Measurements from ENCODE around the gene KLK15.
"Not testable (repeated sequence)": the region's sequence is repeated elsewhere in the genome, so short reads cannot be mapped to it uniquely, and the experiment has no call there.

The KLK15 gene

DNA sequence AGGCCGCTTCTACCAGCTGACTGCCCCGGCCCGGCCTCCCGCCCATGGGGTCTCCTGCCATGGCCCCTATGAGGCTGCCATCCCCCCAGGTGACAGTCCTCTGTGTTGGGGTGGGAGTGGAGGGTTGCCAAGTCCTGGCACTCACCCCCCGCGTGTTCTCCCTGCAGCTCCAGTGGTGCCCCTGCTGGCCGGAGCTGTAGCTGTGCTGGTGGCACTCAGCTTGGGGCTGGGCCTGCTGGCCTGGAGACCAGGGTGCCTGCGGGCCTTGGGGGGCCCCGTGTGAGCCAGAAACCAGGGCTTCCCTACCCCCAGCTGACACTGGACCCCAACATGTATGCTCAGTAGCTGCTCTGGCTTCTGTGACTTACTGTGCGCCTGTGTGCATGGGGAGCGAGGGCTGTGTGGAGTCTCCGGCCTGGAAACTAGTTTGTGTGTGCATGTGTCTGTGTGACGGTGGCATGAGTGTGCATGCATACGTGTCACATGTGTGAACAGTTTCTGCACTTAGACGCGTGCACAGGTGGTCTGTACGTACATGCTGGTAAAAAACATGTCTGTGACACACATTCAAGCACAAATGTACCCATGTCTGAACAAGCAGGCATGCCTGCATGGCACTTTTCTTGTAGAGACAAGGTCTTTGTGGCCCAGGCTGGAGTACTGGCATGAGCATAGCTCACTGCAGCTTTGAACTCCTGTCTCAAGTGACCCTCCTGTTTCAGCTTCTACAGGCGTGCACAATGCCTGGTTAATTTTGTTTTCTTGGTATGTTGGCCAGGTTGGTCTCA is 38.3 kb downstream of the KLK15 start:
- DNase-seq: no peak

DNA sequence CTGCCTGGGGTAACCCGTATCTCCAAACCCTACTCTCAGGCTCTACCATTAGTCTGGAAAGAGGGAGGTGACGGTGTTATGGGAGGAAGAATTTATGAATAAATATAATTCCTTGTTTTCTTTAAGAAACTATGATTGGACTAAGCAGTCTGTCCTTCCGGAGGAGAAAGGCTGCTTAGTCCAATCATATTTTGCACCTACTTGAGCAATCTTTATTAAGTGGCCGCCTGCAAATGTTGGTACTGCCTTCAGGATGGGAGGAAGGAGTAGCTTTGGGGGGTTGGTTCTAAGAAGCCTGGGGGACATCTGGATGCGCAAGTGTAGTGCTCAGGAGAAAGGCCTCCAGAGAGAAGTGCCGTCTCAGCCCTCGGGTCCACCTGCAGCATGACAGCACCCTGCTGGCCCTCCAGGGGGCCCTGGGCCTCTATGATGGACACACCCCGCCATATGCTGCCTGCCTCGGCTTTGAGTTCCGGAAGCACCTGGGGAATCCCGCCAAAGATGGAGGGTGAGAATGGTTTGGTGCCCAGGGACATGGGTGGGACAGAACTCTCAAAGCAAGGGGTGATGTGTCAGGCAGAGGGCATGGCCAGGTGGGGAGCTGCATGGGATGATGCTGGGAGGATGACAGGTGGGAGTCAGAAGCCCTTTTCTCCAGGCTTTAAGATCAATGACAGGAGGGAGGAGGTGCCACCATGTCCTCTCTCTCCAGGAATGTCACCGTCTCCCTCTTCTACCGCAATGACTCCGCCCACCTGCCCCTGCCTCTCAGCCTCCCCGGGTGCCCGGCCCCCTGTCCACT is 39.1 kb downstream of the KLK15 start:
- no peak for DNase-seq

DNA sequence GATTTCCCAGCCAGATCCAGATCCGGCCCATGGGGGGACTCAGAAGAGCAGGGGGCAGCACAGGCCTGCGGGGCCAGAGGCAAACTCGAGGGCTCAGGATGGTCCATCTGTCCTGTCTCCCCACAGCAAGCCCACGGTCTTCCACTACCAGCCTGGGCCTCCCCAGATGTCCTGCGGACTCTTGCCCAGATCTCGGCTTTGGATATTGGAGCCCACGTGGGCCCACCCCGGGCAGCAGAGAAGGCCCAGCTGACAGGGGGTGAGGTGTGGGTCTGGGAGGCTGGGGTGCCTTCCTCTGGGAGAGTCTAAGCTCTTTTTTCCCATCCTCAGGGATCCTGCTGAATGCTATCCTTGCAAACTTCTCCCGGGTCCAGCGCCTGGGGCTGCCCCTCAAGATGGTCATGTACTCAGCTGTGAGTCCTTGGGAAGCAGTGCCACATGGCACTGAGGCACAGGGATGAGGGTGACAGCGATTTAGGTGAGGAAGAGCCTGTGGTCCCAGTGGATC is 39.8 kb downstream of the KLK15 start:
- DNase-seq: no peak

DNA sequence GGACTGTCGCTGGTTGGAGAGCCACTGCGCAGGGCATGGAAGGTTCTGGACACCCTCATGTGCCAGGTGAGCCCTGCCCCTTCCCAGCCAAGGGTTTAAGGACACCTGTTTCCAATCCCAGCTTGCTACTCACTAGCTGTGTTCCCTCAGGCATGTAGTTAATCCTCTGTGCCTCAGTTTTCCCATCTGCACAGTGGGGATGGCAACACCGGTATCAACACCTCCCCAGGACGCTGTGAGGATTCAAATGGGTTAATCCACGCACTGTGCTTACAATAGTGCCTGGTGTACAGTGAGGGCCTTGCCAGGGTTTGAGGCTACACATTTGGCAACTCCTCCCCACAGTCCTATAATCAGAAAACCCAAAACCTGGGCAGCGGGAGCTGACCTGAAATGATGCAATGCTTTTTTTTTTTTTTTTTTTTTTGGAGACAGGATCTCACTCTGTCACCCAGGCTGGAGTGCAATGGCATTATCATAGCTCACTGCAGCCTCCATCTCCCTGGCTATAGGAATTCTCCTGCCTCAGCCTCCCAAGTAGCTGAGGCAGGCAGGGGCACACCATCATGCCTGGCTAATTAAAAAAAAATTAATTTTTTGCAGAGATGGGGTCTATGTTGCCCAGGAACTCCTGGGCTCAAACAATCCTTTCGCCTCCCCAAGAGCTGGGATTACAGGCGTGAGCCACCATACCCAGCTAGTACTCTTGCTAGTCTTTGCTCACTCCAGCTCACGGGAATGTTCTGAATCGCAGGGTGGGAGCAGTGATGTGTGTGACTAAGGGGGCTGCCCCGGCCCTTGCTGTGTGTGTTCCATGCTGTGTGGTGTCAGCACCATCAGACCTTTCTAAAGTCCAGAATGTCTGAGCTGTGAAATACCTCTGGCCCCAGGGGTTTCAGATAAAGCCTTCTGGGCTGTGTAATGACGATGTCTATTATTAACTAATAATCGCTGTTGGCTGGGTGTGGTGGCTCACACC is 40.8 kb downstream of the KLK15 start:
- DNase-seq: no peak

DNA sequence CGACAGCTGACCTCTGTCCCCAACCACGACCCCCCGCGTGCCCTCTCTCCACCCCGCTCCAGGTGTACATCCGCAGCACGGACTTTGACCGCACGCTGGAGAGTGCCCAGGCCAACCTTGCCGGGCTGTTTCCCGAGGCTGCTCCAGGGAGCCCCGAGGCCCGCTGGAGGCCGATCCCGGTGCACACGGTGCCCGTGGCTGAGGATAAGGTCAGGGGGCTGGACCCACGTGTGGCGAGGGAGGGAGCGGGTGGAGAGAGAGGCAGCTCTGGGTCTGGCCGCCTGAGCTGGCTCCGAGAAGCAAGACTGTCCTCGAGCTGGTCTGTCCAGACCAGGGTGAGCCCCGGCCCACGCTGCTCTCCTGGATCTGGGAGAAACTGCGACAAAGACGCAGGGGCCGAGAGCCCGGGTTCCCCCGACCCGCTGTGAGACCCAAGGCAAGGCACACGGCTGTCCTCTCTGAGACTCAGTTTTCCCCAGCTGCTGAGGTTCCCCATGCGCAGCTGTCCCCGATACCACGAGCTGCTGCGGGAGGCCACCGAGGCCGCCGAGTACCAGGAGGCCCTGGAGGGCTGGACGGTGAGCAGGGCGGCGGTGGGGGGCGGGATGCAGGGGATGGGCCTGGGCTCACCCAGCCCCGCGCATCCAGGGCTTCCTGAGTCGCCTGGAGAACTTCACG is 41.6 kb downstream of the KLK15 start:
- DNase-seq: no peak

DNA sequence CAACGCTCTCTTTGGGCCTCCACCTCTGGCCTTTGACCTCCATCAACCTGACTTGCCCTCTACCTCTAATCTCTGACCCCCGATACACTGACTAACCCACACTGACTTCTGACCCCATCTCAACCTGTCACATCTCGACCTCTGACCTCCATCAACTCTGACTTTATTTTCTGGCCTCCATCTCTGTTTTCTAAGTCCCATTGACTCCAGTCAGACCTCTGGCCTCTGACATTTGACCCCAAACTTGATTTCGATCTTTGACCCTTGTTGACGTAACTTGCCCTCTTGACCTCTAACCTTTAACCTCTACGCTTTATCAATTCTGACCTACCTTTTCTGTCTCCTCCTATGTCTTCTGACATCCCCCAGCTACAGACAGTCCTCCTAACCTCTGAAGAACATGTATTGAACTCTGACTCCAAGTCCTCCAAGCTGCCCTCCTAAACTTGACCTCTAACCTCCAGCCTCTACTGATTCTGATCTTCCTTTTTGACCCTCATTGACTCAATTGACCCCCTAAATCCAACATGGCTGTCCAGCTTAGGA is 42.4 kb downstream of the KLK15 start:
- no peak for DNase-seq

DNA sequence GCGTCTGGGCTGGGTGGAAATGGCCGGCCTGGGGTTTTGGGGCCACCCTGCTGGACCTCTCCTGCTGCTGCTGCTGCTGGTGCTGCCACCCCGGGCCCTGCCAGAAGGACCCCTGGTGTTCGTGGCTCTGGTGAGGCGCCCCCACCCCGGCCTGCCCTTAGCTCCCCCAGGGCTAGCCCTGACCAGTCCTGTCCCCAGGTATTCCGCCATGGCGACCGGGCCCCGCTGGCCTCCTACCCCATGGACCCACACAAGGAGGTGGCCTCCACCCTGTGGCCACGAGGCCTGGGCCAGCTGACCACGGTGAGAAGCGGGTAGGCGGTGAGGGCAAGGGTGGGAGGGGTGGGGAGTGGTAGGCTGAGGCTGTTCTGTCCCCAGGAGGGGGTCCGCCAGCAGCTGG is 43.0 kb downstream of the KLK15 start, which contains the start of gene ACP4:
TSS of gene ACP4 (plus strand) at position 20 of the 400 bp plus-strand sequence. CDS start at position 20, 0 bp downstream.
- DNase-seq: no peak

DNA sequence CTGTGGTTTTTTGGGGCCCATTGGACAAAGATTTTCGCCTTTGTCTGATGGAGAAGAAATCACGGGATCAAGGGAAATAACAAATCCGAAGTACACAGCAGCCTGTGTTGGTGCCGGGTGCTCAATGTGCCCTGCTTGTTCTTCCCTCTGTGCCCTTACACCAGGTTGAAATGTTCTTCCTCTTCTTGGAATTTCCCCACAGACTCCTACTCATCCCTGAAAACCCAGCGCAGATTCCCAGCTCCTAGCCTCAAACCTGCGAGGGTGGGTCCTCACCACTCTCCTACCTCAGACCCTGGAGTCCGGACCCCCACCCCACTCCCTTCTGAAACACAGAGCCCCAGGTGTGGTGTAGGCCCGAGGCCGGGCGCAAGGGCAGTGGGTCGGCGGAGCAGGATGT is 48.0 kb downstream of the KLK15 start:
- DNase-seq: no peak

DNA sequence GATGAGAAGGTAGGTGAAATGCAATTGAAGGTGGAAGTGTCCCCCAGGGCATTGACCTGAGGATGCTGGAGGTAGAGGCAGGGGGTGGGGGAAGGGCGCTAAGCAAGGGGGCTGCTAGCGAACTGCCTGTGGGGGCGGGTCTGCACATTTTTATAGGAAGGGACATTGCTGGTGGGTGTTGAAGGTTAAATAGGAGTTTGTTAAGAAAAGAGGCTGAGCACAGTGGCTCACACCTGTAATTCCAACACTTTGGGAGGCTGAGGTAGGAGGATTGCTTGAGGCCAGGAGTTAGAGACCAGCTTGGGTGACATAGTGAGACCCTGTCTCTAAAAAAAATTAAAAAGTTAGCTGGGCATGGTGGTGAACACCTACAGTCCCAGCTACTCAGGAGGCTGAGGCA is 48.7 kb downstream of the KLK15 start:
- DNase-seq: no peak

DNA sequence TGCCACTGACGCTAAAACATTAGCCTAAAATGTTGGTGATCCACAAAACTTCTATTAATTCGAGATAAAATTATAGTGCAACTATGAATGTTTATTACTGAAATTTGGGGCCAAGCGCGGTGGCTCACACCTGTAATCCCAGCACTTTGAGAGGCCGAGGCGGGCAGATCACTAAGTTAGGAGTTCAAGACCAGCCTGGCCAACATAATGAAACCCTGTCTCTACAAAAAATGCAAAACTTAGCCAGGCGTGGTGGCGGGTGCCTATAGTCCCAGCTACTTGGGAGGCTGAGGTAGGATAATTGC is 49.6 kb downstream of the KLK15 start:
- DNase-seq: not testable (repeated sequence)

DNA sequence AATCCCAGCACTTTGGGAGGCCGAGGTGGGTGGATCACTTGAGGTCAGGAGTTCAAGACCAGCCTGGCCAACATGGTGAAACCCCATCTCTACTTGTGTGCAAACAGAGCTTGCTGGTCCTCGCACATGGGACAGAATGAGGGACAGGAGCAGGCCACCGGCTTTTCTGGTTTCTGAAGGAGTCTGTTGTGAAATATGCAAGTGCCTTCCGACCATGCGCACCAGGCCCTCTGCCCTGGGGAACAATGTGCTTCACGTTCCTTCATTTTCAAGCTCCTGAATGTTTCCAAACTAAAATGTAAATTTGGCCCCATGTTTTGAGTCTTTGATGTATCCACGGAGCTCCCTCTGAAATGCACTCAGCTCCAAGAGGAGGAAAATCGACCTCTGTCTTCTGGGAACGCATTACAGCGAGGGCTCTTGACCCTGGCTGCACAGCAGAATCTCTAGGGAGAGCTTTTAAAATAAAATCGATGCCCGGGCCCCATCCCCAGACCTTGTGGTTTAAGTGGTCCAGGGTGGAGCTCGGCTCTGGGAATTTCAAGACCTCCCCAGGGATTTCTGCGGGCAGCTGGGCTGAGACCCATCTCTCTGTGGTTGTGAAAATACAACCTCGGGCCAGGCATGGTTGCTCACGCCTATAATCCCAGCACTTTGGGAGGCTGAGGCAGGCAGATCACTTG is 52.5 kb downstream of the KLK15 start:
- no peak for DNase-seq

DNA sequence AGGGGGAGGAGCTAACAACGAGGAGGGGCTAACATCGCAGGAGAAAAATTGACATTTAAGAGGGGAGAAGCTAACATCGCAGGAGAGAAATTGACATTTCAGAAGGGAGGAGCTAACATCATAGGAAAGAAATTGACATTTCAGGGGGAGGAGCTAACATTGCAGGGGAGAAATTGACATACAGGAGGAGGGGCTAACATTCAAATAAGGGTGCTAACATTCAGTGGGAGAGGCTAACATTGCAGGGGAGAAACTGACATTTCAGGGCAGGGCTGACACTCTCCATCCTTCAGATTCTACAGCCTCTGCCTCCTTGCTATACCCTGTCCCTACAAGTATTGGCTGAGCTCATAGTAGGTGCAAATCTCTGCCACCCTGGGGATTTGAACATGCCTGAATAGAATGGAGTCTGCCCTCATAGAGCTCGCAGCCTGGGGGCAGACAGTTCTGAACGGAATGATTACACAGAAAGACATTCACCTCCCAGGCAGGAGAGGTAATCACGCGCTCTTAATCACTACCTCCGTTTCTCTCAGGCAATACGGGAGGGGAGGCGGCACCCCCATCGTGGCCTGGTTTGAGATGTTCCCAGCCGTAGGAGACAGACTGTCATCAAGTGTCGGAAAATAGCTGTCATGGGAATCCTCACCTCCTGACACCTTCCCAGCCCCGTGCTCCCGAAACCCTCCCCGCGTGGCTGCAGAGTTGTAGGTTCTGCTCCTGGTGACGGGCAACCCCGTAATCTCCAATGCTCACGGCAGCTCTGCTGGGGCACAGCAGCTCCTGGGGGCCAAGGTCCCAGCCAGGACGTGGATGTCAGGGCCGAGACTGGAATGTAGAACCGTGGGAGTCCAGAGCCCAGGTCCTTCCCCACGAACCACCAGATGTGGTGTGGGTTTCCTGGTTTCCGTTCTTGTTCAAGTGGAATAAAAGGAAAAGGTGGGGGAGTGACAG is 53.6 kb downstream of the KLK15 start:
- DNase-seq: no peak

DNA sequence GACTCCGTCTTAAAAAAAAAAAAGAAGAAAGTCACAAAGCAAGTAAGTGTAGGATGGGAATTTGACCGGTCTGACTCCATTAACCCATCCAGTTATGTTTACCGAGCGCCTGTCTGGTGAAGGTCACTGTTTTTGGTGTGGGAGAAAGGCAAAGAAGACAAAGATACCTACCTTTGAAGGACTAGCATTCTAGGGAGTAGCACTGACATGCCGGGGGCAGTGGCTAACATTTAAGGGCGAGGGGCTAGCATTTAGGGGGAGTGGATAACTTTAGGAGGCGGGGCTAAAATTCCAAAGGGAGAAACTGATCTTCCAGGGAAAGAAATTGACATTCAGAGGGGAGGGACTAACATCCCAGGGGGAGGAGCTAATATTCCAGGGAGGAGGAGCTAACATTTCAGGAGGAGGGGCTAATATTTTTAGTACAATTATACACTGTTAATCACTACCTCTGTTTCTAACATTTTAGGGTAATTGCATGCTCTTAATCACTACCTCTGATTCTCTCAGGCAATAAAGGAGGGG is 54.4 kb downstream of the KLK15 start:
- no peak for DNase-seq

DNA sequence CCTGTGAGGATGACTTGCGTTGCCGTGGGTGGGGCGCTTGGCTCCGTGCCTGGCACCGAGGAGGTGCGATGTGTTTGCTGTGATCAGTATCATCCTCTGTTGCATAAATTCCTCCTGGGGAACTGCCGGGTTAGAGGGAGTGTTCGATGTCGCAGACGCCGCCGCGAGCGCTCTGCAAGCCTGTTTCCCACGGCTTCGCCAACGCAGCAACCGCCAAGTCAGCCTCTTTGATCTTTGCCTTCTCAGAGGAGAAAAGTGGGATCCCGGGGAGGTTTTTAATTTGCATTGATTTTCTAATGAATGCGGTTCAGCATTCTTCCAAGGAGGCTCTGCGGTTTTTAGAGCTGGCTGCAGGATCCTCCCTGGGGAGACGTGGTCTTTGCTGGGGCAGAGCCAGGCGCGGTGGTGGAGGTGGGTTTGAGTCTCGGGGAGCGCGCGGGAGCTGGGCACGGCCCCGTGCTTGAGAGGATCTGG is 55.5 kb downstream of the KLK15 start:
- no peak for DNase-seq

DNA sequence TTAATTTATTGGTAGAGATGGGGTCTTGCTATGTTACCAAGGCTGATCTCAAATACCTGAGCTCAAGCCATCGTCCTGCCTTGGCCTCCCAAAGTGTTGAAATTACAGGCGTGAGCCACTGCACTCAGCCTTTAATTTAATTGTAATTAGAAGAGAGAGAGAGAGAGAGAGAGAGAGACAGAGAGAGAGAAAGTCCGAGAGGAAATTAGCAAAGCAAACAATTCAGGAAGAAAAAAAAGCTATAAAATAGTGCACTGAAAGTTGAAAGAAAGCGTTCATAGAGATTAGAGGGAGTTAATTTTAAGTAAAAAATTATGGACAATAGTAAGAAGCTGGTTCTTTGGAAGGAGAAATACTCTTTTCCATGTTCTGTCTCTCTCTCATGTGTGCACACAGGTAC is 56.1 kb downstream of the KLK15 start:
- DNase-seq: no peak

DNA sequence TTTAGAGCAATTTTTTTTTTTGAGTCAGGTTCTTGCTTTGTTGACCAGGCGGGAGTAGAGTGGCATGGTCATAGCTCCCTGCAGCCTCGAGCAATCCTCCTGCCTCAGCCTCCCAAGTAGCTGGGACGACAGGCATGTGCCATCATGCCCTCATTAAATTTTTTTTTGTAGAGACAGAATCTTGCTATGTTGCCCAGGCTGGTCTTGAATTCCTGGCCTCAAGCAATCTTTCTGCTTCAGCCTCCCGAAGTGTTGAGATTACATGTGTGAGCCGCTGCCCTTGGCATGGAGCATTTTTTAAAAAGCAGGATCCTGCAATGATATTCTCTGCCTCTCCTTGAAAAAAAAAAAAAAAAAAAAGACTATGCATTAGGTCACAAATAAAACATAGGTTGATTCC is 57.2 kb downstream of the KLK15 start:
- no peak for DNase-seq

Measured in NCI-H187 treated with DMSO at 0.1 percent for 48 hours (cell line).